ENCODE measurements around the gene STXBP5L.
"Not testable (repeated sequence)": the region's sequence is repeated elsewhere in the genome, so short reads cannot be mapped to it uniquely, and the experiment has no call there.

STXBP5L gene

DNA sequence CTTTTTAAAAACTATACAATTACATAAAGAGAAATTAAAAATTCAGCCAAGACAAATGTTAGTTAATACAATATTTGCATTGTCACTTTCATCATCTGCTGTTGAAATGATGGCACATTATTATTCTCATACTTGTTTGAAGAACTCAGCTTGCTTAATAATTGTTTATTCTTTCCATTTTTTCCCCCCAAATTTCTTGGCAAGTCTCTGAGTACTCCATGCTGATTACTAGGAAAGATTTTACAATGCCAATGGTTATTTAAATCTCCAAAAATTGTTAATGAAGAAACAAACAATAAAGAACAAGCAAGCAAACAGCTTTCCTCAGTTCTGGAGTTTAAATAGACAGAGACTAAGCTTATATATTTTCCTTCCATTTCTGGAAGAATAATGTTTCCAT is 15.1 kb upstream of the STXBP5L start:
- no peak overlapping the region for H3K9ac ChIP-seq (ENCODE audit: low read length)
- no peaks in the 10 kb centered on the region for H3K27me3 ChIP-seq (ENCODE audit: insufficient read depth, low read length)
- no peaks in the 10 kb centered on the region for H3K9me2 ChIP-seq (ENCODE audit: low read depth, low read length)
- no peaks in the 10 kb centered on the region for H3F3A ChIP-seq (ENCODE audit: insufficient read depth, low read length)
- H3K27ac ChIP-seq (ENCODE audit: low read depth, low read length, poor library complexity, severe bottlenecking), result no peak overlapping the region
- H3K4me3 ChIP-seq (ENCODE audit: low read depth, low read length, poor library complexity, severe bottlenecking), result no peak overlapping the region
- no peaks in the 10 kb centered on the region for H3K9me3 ChIP-seq (ENCODE audit: low read length)
- H3K79me2 ChIP-seq (ENCODE audit: insufficient read depth, low read length), result no peaks in the 10 kb centered on the region
- H3K4me1 ChIP-seq (ENCODE audit: insufficient read depth, low read length, severe bottlenecking), result no peaks in the 10 kb centered on the region
- no peaks in the 10 kb centered on the region for H3K36me3 ChIP-seq (ENCODE audit: insufficient read depth, low read length)
- no peaks in the 10 kb centered on the region for H4K20me1 ChIP-seq (ENCODE audit: insufficient read depth, low read length)
- no peak for TF ChIP-seq EZH2 (IDR thresholded peaks at IDR 0.05; ENCODE audit: borderline replicate concordance, low read length)
- TF ChIP-seq CTCF (IDR thresholded peaks at IDR 0.05; ENCODE audit: low read length), result no peak
- no peak overlapping the region for H3K4me2 ChIP-seq (ENCODE audit: low read length)
- no peak overlapping the region for H2AFZ ChIP-seq (ENCODE audit: low read length)

DNA sequence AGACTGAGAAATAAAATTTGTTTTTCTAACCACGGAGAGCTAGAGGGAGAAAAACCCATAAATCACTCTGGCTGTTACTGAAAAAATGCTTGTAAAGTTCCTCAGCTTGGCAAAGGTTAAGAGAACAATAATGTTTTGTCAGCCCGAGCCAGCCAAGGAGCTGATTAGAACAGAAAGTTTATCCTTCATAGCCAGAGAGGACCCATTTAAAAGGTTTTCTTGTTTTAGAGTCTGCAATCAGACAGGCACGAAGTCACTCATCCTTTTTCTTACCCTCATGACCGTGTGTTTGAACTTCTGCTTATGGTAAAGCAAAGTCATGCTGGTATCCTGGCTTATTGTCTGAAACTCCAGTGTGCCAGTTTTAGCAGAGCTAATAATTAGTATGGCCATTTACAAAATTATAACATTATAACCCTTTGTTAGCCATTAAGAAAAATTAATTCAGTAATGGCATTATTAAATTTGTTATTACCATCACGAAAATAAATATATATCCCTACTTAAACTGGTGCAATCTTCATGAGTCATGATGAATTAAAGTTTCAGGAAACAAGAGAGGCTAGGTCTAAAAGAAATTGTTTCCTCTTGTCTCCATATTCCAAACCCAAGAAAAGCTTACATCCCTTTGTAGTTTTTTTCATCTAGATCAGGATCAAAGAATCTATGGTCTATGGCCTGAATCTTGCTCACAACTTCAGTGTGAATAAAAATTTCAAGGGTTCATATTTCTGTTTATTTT is 13.5 kb upstream of the STXBP5L start:
- Histone ChIP-seq H3K9me2 (ENCODE audit: low read depth, low read length) (no peaks in the 10 kb centered on the region), H2AFZ (ENCODE audit: low read length) (no peak overlapping the region), H3K9me3 (ENCODE audit: low read length) (no peaks in the 10 kb centered on the region), H3K79me2 (ENCODE audit: insufficient read depth, low read length) (no peaks in the 10 kb centered on the region), H3K27me3 (ENCODE audit: insufficient read depth, low read length) (no peaks in the 10 kb centered on the region), H3K27ac (ENCODE audit: low read depth, low read length, poor library complexity, severe bottlenecking) (no peak overlapping the region), H3K4me1 (ENCODE audit: insufficient read depth, low read length, severe bottlenecking) (no peaks in the 10 kb centered on the region), H3K36me3 (ENCODE audit: insufficient read depth, low read length) (no peaks in the 10 kb centered on the region), H4K20me1 (ENCODE audit: insufficient read depth, low read length) (no peaks in the 10 kb centered on the region), H3K9ac (ENCODE audit: low read length) (no peak overlapping the region), H3K4me2 (ENCODE audit: low read length) (no peak overlapping the region), H3K4me3 (ENCODE audit: low read depth, low read length, poor library complexity, severe bottlenecking) (no peak overlapping the region), H3F3A (ENCODE audit: insufficient read depth, low read length) (no peaks in the 10 kb centered on the region)
- no peak for TF ChIP-seq EZH2 (IDR thresholded peaks at IDR 0.05; ENCODE audit: borderline replicate concordance, low read length)
- TF ChIP-seq CTCF (IDR thresholded peaks at IDR 0.05; ENCODE audit: low read length), result no peak

DNA sequence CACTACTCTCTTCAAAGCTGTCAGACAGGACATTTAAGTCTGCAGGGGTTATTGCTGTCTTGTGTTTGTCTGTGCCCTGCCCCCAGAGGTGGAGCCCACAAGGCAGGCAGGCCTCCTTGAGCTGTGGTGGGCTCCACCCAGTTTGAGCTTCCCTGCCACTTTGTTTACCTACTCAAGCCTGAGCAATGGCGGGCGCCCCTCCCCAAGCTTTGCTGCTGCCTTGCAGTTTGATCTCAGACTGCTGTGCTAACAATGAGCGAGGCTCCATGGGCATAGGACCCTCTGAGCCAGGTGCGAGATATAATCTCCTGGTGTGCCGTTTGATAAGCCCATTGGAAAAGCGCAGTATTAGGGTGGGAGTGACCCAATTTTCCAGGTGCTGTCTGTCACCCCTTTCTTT is 6.3 kb upstream of the STXBP5L start:
- H3K36me3 ChIP-seq (ENCODE audit: insufficient read depth, low read length); H4K20me1 ChIP-seq (ENCODE audit: insufficient read depth, low read length); H3K4me2 ChIP-seq (ENCODE audit: low read length); H2AFZ ChIP-seq (ENCODE audit: low read length); H3F3A ChIP-seq (ENCODE audit: insufficient read depth, low read length); H3K27ac ChIP-seq (ENCODE audit: low read depth, low read length, poor library complexity, severe bottlenecking); H3K4me3 ChIP-seq (ENCODE audit: low read depth, low read length, poor library complexity, severe bottlenecking); H3K79me2 ChIP-seq (ENCODE audit: insufficient read depth, low read length); H3K9me3 ChIP-seq (ENCODE audit: low read length); H3K9ac ChIP-seq (ENCODE audit: low read length); H3K9me2 ChIP-seq (ENCODE audit: low read depth, low read length); H3K4me1 ChIP-seq (ENCODE audit: insufficient read depth, low read length, severe bottlenecking); H3K27me3 ChIP-seq (ENCODE audit: insufficient read depth, low read length): not testable (repeated sequence)

DNA sequence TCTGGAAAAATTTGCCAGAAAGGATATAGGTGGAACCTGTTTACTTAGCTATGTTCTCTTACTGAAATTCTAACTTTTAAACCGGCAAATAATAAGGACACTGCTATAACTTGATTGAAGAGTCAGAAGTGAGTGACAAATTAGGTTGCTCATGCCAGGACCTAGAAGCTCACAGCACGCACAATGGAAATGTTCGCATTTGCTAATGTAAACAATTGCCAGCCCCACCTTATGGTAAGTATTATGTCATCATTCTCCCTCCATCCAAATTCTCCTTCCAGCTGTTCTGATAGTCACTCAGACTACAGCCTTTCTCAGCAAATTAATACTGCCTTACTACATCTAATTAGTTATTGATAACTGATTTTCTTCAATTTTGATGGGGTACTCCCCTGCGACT is 4.8 kb upstream of the STXBP5L start:
- Histone ChIP-seq H4K20me1 (ENCODE audit: insufficient read depth, low read length) (no peaks in the 10 kb centered on the region), H3K9me3 (ENCODE audit: low read length) (no peaks in the 10 kb centered on the region), H3K27ac (ENCODE audit: low read depth, low read length, poor library complexity, severe bottlenecking) (no peak overlapping the region), H2AFZ (ENCODE audit: low read length) (no peak overlapping the region), H3K79me2 (ENCODE audit: insufficient read depth, low read length) (no peaks in the 10 kb centered on the region), H3K27me3 (ENCODE audit: insufficient read depth, low read length) (no peaks in the 10 kb centered on the region), H3K4me1 (ENCODE audit: insufficient read depth, low read length, severe bottlenecking) (no peaks in the 10 kb centered on the region), H3K4me2 (ENCODE audit: low read length) (no peak overlapping the region), H3K4me3 (ENCODE audit: low read depth, low read length, poor library complexity, severe bottlenecking) (no peak overlapping the region), H3K9ac (ENCODE audit: low read length) (no peak overlapping the region), H3F3A (ENCODE audit: insufficient read depth, low read length) (no peaks in the 10 kb centered on the region), H3K36me3 (ENCODE audit: insufficient read depth, low read length) (no peaks in the 10 kb centered on the region), H3K9me2 (ENCODE audit: low read depth, low read length) (no peaks in the 10 kb centered on the region)
- TF ChIP-seq EZH2 (IDR thresholded peaks at IDR 0.05; ENCODE audit: borderline replicate concordance, low read length), result no peak
- no peak for TF ChIP-seq CTCF (IDR thresholded peaks at IDR 0.05; ENCODE audit: low read length)
